Uterus (tissue), 4 donors: ENCODE measurements around the gene MTHFD2L. TPM values are rescaled to one million over a fixed set of nuclear protein-coding genes. Genes with fewer than 3 reads are reported as not detected.

Experiments used
- DNase-seq, 2 donors: peaks; one replicate each; pipeline ENCODE4 v3.0.0-alpha.2; 2019 to 2020
- H3K27ac ChIP-seq, 2 donors: fragments of 200-600 bp; sonication (generic); 1 replicate in 1 of 2; 2 replicates in 1 of 2; pipeline ENCODE4 v1.5.1; 2016 to 2018
- H3K27me3 ChIP-seq, 2 donors: fragments of 200-600 bp; sonication (generic); one replicate each; pipeline ENCODE4 v1.5.1; 2018 to 2019; ENCODE audit warnings: control low read depth in 1 of 2
- H3K36me3 ChIP-seq, 2 donors: fragments of 200-600 bp; sonication (generic); one replicate each; pipeline ENCODE4 v1.5.1; 2019; ENCODE audit warnings: control low read depth in 1 of 2
- H3K4me1 ChIP-seq, 2 donors: fragments of 200-600 bp; sonication (generic); one replicate each; pipeline ENCODE4 v1.5.1; 2018 to 2019; ENCODE audit warnings: control low read depth in 1 of 2
- H3K4me3 ChIP-seq, 2 donors: fragments of 200-600 bp; sonication (generic); 1 replicate in 1 of 2; 2 replicates in 1 of 2; pipeline ENCODE4 v1.5.1; 2018 to 2019; ENCODE audit warnings: mild to moderate bottlenecking in 1 of 2
- H3K9me3 ChIP-seq, 2 donors: fragments of 200-600 bp; sonication (generic); one replicate each; pipeline ENCODE4 v1.5.1; 2019; ENCODE audit warnings: control low read depth in 1 of 2
- POLR2A ChIP-seq, 2 donors: fragments of 450-650 bp; IDR thresholded peaks; one replicate each; pipeline ENCODE4 v1.6.1; 2016; ENCODE audit warnings: antibody characterized with exemption in 2 of 2, mild to moderate bottlenecking in 1 of 2, moderate library complexity in 1 of 2
- intact Hi-C: fragments of 100-400 bp; cut with DNase I; formaldehyde crosslinking; loops from one replicate; pipeline ENCODE4 v1.15.1; 2023; ENCODE audit warnings: low total_unique reads
- total RNA-seq, 4 donors: library from RNA; depleted of rRNA in 3 of 4; stranded (reverse); fragments of >200 nt in 3 of 4; gene quantifications; one replicate each; pipeline versions ENCODE4 v1.1.0 to v1.2.4, GENCODE V29; 2014 to 2023
- TF ChIP-seq, protein P1 (sequence below), 4 experiments: fragments of 200-600 bp in 2 of 4; fragments of 450-650 bp in 2 of 4; sonication (generic) in 2 of 4; IDR thresholded peaks; one replicate each; pipeline ENCODE4 v1.5.1; 2016 to 2019; ENCODE audit warnings: antibody characterized with exemption in 4 of 4, mild to moderate bottlenecking in 2 of 4, moderate library complexity in 1 of 4
- donor health status: DM: yes; HTN: yes; CAD: no.

The MTHFD2L gene
- total RNA-seq, 4 donors from 2014 or later: 2.4 to 32.5 (median 12.9) TPM

DNA sequence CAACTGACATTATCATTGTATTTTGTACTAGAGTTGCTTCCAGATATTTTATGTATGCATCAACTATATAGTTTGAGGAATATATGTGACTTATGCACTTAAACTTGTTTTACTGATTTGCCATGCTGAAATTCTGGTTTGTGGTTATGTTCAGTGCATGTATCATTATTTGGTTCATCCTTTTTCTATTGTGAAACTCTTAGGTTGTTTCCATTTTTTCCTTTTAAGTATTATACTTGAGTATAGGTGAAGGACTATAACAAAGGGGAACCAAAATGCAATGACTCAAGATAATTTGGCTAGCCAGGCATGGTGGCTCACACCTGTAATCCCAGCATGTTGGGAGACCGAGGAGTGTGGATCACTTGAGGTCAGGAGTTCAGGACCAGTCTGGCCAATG is 129.2 kb downstream of the MTHFD2L start:
- Histone ChIP-seq H3K36me3 (no peaks in the 10 kb centered on the region), H3K4me3 (no peak overlapping the region), H3K4me1 (no peaks in the 10 kb centered on the region), H3K27me3 (no peaks in the 10 kb centered on the region), H3K9me3 (no peaks in the 10 kb centered on the region), H3K27ac (no peak overlapping the region)
- DNase-seq: no peak
- intact Hi-C loops: no loop called here
- TF ChIP-seq, protein P1, sequence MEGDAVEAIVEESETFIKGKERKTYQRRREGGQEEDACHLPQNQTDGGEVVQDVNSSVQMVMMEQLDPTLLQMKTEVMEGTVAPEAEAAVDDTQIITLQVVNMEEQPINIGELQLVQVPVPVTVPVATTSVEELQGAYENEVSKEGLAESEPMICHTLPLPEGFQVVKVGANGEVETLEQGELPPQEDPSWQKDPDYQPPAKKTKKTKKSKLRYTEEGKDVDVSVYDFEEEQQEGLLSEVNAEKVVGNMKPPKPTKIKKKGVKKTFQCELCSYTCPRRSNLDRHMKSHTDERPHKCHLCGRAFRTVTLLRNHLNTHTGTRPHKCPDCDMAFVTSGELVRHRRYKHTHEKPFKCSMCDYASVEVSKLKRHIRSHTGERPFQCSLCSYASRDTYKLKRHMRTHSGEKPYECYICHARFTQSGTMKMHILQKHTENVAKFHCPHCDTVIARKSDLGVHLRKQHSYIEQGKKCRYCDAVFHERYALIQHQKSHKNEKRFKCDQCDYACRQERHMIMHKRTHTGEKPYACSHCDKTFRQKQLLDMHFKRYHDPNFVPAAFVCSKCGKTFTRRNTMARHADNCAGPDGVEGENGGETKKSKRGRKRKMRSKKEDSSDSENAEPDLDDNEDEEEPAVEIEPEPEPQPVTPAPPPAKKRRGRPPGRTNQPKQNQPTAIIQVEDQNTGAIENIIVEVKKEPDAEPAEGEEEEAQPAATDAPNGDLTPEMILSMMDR (IDR thresholded peaks at IDR 0.05): no peak
- no peak for TF ChIP-seq POLR2A (IDR thresholded peaks at IDR 0.05)

DNA sequence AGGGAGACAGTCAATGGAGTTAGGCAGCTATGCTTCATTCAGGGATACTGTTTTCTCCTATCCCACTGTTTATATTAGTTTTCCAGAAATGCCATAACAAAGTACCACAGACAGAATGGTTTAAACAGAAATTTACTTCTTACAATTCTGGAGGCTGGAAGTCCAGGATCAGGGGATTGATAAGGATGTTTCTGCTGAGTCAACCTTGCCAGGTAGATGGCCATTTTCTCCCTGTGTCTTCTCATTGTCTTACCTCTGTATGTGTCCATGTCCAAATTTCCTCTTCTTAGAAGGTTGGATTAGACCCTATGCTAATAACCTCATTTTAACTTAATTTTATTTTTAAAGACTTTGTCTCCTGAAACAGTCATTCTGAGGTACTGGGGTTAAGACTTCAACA is 129.9 kb downstream of the MTHFD2L start:
- Histone ChIP-seq H3K27me3 (no peaks in the 10 kb centered on the region), H3K9me3 (no peaks in the 10 kb centered on the region), H3K36me3 (no peaks in the 10 kb centered on the region), H3K27ac (no peak overlapping the region), H3K4me1 (no peaks in the 10 kb centered on the region), H3K4me3 (no peak overlapping the region)
- DNase-seq: no peak
- TF ChIP-seq, protein P1 (IDR thresholded peaks at IDR 0.05): no peak
- TF ChIP-seq POLR2A (IDR thresholded peaks at IDR 0.05): no peak
- intact Hi-C loops: no loop called here

DNA sequence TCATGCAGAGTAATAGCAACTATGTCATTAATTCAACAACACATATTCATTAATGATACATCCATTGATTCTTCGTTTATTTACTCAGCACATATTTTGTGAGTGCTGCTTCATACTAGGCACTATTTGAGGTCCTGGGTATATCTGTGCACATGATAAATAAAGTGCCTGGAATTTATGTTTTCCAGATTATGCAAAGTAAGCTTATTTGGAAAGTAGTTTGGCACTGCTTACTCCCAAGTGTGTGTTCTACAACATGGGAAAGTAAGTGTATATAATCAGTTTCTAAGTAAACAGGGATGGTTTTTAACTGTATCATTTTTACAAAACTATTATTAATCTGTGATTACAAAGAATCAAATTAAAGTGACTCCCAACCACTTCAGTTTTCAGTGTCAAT is 133.6 kb downstream of the MTHFD2L start:
- no peak for DNase-seq
- no peak overlapping the region for H3K4me3 ChIP-seq
- TF ChIP-seq, protein P1 (IDR thresholded peaks at IDR 0.05): no peak
- TF ChIP-seq POLR2A (IDR thresholded peaks at IDR 0.05): no peak
- intact Hi-C loops: no loop called here
- H3K27me3 ChIP-seq: no peaks in the 10 kb centered on the region
- H3K9me3 ChIP-seq: no peaks in the 10 kb centered on the region
- no peaks in the 10 kb centered on the region for H3K36me3 ChIP-seq
- no peak overlapping the region for H3K27ac ChIP-seq
- H3K4me1 ChIP-seq: no peaks in the 10 kb centered on the region

DNA sequence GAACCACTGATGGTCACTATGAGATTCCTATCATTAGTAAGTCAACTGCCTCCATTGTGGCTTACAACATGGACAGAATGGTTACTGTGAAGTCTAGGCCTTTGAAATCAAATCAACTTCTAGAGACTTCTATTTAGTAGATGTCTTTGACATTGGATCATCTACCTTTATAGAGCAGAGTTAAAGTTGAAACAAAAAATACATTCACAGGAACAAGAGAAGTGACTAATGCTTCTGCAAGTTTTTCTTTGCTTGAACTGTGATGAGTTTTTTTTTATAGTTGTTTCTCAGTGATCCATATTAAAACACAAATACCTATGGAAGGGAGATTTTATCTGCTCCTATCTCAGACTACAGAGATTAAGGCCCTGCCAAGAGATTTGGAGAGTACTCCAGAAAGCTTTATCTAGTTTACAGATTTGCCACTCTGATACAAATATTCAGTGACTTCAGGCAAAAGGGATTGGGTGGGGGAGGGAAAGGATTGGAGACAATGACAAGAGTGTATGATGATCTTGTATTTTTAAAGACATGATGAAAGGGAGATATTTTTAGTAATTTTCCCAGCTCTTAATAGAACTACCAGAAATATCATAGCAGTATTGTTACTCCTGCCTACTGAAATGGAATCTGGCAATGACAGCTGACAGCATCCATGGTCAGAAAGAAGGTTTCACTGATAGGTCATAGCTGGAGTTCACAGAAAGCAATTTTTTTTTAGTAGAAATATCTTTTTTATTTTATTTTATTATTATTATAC is 134.4 kb downstream of the MTHFD2L start:
- Histone ChIP-seq H3K9me3 (no peaks in the 10 kb centered on the region), H3K27me3 (no peaks in the 10 kb centered on the region), H3K36me3 (no peaks in the 10 kb centered on the region), H3K4me1 (no peaks in the 10 kb centered on the region), H3K4me3 (no peak overlapping the region), H3K27ac (no peak overlapping the region)
- intact Hi-C loops: no loop called here
- TF ChIP-seq POLR2A (IDR thresholded peaks at IDR 0.05): no peak
- TF ChIP-seq, protein P1 (IDR thresholded peaks at IDR 0.05): no peak
- DNase-seq: no peak

DNA sequence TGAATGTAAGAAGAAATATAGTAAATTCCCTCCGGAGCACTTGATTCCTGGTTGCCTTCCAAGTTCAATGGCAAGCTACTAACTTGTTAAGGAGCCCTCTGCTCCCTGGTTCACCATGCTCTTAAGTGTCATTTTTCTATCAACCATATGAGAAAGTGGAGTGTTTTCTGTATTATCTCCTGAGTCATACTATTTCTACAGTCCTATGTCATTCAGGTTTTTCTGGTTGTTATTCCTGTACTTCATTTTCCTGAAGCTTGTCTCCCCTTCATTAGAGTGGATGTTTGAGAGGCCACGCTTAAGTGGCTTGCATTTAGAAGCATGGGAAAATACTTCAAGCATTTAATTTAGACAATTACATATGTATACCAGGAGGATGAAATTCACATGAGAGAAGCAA is 135.6 kb downstream of the MTHFD2L start:
- H3K4me3 ChIP-seq: no peak overlapping the region
- no peak for DNase-seq
- H3K27ac ChIP-seq: no peak overlapping the region
- no peaks in the 10 kb centered on the region for H3K9me3 ChIP-seq
- intact Hi-C loops: no loop called here
- no peaks in the 10 kb centered on the region for H3K27me3 ChIP-seq
- H3K36me3 ChIP-seq: no peaks in the 10 kb centered on the region
- no peak for TF ChIP-seq POLR2A (IDR thresholded peaks at IDR 0.05)
- TF ChIP-seq, protein P1 (IDR thresholded peaks at IDR 0.05): no peak
- no peaks in the 10 kb centered on the region for H3K4me1 ChIP-seq
